K562 (cell line): Measurements from ENCODE around the gene NKAIN4.

ENCODE experiments used
- DEAF1 ChIP-seq: fragments of 450-650 bp; formaldehyde crosslinking; IDR thresholded peaks from 2 replicates; pipeline ENCODE4 v1.4.0; 2020; ENCODE audit warnings: mild to moderate bottlenecking, moderate library complexity
- FOXP4 ChIP-seq: sonication (generic); formaldehyde crosslinking; IDR thresholded peaks from 2 replicates; pipeline ENCODE4 v1.8.0; 2022; ENCODE audit warnings: mild to moderate bottlenecking, missing genetic modification reagents, borderline replicate concordance
- NCOA2 ChIP-seq, 2 experiments: fragments of 450-650 bp; IDR thresholded peaks; 2 replicates each; pipeline ENCODE4 v1.6.1; 2018; ENCODE audit warnings: mild to moderate bottlenecking in 2 of 2, moderate library complexity in 1 of 2; ENCODE audit not compliant: partially characterized antibody in 2 of 2
- NR3C1 ChIP-seq: sonication (generic); formaldehyde crosslinking; IDR thresholded peaks from 2 replicates; pipeline ENCODE4 v1.8.1; 2022; ENCODE audit warnings: missing genetic modification reagents
- POLR2A ChIP-seq: fragments of 450-650 bp; conservative IDR thresholded peaks from 2 replicates; pipeline ENCODE4 v1.6.1; 2016
- TAF1 ChIP-seq: IDR thresholded peaks from 2 replicates; pipeline ENCODE4 v1.6.1; 2011; ENCODE audit warnings: mild to moderate bottlenecking, low read length, moderate library complexity; ENCODE audit not compliant: insufficient read depth, control insufficient read depth, severe bottlenecking; ENCODE audit errors: extremely low read depth
- TEAD1 ChIP-seq, 2 experiments: fragments of 450-650 bp in 1 of 2; sonication (generic) in 1 of 2; formaldehyde crosslinking; IDR thresholded peaks; 2 replicates each; pipeline versions ENCODE4 v1.4.0 to v1.8.0; 2020 to 2022; ENCODE audit warnings: mild to moderate bottlenecking in 2 of 2, missing genetic modification reagents in 1 of 2
- ZBTB40 ChIP-seq, 2 experiments: fragments of 450-650 bp in 1 of 2; sonication (generic) in 1 of 2; formaldehyde crosslinking in 1 of 2; IDR thresholded peaks; 2 replicates each; pipeline versions ENCODE4 v1.7.1 to v1.9.0; 2016 to 2022; ENCODE audit warnings: inconsistent platforms in 1 of 2, mild to moderate bottlenecking in 1 of 2, missing genetic modification reagents in 1 of 2
- ZNF124 ChIP-seq: sonication (generic); formaldehyde crosslinking; IDR thresholded peaks from 2 replicates; pipeline ENCODE4 v1.8.1; 2022; ENCODE audit warnings: missing genetic modification reagents
- TF ChIP-seq, protein P1 (sequence below), 3 experiments: IDR thresholded peaks in 2 of 3; conservative IDR thresholded peaks in 1 of 3; 2 replicates each; pipeline ENCODE4 v1.5.1; 2011 to 2012; ENCODE audit warnings: low read length in 3 of 3, mild to moderate bottlenecking in 3 of 3, control low read depth in 2 of 3, improper control_type of control experiment in 1 of 3, inconsistent platforms in 1 of 3, low read depth in 1 of 3, mixed read lengths in 1 of 3, moderate library complexity in 1 of 3; ENCODE audit not compliant: insufficient read depth in 2 of 3
- TF ChIP-seq, protein P2 (sequence below), 2 experiments: fragments of 450-650 bp in 1 of 2; sonication (generic) in 1 of 2; formaldehyde crosslinking; conservative IDR thresholded peaks; 2 replicates each; pipeline versions ENCODE4 v1.4.0 to v1.8.1; 2020 to 2022; ENCODE audit warnings: mild to moderate bottlenecking in 1 of 2, missing genetic modification reagents in 1 of 2
- TF ChIP-seq, protein P3 (sequence below): sonication (generic); formaldehyde crosslinking; IDR thresholded peaks from 2 replicates; pipeline ENCODE4 v1.8.1; 2022; ENCODE audit warnings: missing genetic modification reagents

- TF ChIP-seq, protein P1, sequence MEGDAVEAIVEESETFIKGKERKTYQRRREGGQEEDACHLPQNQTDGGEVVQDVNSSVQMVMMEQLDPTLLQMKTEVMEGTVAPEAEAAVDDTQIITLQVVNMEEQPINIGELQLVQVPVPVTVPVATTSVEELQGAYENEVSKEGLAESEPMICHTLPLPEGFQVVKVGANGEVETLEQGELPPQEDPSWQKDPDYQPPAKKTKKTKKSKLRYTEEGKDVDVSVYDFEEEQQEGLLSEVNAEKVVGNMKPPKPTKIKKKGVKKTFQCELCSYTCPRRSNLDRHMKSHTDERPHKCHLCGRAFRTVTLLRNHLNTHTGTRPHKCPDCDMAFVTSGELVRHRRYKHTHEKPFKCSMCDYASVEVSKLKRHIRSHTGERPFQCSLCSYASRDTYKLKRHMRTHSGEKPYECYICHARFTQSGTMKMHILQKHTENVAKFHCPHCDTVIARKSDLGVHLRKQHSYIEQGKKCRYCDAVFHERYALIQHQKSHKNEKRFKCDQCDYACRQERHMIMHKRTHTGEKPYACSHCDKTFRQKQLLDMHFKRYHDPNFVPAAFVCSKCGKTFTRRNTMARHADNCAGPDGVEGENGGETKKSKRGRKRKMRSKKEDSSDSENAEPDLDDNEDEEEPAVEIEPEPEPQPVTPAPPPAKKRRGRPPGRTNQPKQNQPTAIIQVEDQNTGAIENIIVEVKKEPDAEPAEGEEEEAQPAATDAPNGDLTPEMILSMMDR (IDR thresholded peaks at IDR 0.05 in 2 of 3, conservative IDR thresholded peaks at IDR 0.05 in 1 of 3; ENCODE audit: insufficient read depth in 2 of 3, low read depth in 1 of 3, low read length in 3 of 3), result no peak
- TF ChIP-seq ZNF124 (CRISPR knock-in tag) (no peak), NR3C1 (CRISPR knock-in tag) (no peak), NCOA2 (IDR thresholded peaks at IDR 0.05; ENCODE audit: partially characterized antibody in 2 of 2) (no peak), ZBTB40 (IDR thresholded peaks at IDR 0.05) (no peak), ZBTB40 (CRISPR knock-in tag; IDR thresholded peaks at IDR 0.05) (no peak), FOXP4 (CRISPR knock-in tag) (no peak), DEAF1 (CRISPR knock-in tag) (no peak), TAF1 (no peak), POLR2A (no peak), TEAD1 (CRISPR knock-in tag; IDR thresholded peaks at IDR 0.05) (no peak)
- TF ChIP-seq, protein P2, sequence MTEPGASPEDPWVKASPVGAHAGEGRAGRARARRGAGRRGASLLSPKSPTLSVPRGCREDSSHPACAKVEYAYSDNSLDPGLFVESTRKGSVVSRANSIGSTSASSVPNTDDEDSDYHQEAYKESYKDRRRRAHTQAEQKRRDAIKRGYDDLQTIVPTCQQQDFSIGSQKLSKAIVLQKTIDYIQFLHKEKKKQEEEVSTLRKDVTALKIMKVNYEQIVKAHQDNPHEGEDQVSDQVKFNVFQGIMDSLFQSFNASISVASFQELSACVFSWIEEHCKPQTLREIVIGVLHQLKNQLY (CRISPR knock-in tag; conservative IDR thresholded peaks at IDR 0.05), result no peak
- TF ChIP-seq, protein P3, sequence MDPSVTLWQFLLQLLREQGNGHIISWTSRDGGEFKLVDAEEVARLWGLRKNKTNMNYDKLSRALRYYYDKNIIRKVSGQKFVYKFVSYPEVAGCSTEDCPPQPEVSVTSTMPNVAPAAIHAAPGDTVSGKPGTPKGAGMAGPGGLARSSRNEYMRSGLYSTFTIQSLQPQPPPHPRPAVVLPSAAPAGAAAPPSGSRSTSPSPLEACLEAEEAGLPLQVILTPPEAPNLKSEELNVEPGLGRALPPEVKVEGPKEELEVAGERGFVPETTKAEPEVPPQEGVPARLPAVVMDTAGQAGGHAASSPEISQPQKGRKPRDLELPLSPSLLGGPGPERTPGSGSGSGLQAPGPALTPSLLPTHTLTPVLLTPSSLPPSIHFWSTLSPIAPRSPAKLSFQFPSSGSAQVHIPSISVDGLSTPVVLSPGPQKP (CRISPR knock-in tag), result no peak
These were observed 47.4 kb upstream of the NKAIN4 start for GRCh38 chr20:63301671-63302070.
